DMS153 (cell line): ENCODE data around the gene VPS9D1.

Experiments
- DNase-seq: peaks from one replicate; lab custom pipeline; 2025; lab: John Stamatoyannopoulos, UW

VPS9D1 gene

DNA sequence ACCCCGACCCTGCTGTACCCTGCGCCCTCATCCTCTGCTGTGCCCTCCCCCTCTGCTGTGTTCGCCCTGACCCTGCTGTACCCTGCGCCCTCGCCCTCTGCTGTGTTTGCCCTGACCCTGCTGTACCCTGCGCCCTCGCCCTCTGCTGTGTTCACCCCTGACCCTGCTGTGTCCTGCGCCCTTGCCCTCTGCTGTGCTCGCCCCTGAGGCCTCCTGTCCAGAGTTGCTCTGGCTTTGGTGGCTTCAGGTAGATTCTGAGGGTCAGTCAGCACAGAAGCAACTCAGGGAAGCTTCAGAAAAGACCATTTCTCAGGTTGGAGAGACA, 12.2 kb upstream of the VPS9D1 start:
- no peak for DNase-seq

DNA sequence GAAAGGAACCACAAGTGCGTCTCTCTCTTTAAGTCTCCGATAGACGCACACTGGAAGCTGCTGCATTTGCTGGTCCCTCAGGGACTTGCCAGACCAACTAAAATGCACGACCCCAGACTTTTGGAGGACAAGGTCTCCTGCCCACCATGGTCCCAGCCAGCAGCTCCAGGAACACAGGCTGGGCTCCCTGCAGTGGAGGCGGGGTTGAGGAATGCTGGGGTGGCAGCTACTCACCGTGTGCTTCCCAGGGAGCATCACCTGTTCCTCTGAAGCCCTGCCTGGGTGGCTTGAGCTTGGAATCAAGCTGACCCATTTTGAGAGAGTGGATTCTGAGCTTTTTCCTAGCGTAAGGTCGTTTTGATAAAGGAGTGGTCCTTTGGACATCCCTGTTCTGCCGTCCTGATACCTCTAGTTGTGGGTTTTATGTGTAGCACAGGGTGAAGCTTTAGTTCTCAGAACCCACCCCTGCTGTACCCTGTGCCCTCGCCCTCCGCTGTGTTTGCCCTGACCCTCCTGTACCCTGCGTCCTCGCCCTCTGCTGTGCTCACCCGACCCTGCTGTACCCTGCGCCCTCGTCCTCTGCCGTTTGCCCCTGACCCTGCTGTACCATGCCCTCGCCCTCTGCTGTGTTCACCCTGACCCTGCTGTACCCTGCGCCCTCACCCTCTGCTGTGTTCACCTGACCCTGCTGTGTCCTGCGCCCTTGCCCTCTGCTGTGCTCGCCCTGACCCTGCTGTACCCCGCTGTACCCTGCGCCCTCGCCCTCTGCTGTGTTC, 11.6 kb upstream of the VPS9D1 start:
- DNase-seq = no peak

DNA sequence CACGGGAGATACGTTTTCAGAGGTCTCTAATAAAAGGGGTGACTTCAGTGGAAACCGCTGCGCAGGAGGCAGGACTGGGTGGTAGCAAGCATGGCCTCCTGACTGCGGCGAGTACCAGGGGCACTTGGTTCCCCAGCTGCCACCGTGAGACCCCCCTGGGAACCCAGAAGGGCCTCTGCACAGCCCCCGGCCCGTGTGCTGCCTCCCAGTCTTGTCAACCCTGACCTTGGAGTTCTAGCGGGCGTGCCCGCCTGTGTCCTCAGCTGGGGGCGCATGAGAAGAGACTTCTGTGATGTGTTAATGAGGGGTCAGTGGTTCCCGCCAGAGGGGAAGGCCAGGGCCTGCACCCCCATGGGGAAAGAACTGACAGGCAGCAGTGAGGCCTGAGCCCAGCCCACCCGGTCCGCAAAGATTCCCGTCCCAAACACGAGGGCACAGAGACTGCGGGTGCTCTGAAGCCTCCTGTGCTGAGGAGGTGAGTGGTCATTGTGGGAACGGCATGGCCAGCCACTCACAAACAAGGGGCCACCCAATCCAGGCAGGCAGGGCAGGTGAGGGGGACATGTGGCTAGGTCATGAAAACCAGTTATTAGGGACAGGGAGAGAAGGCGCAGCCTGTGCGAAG, 10.0 kb upstream of the VPS9D1 start:
- no peak for DNase-seq

DNA sequence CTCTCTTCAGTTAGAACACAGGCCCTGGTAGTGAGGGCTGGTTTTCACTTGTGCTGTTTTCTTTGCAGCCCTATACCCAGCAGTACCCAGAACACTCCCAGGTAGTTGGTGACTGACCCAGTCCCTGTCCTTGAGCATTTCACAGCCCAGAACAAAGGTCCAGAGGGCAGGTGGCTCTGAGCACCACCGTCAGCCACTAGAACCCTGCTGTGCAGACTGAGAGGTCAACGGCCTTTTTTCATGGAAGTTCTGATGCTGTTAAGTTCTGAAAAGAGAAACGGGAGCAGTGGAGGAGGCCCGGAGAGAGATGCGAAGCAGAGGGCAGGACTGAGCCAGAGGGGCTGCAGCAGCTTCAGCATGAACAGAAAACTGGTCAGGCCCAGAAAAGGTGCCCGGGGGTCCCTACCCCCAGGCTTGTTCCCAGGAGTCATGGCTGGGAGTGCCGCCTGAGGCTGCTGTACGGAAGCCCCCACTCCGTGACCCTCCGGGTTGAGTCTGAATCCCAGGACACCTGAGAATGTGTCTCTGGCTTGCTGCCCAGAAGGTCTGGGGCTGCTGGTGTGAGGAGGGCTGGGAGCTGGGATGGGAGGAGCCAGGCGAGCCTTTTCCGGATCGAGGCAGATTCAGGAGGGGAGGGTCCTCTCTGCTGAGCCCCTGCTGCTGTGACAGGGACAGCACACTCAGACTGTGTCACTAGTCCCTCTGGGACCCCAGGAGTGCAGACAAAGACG, 9.3 kb upstream of the VPS9D1 start:
- no peak for DNase-seq

DNA sequence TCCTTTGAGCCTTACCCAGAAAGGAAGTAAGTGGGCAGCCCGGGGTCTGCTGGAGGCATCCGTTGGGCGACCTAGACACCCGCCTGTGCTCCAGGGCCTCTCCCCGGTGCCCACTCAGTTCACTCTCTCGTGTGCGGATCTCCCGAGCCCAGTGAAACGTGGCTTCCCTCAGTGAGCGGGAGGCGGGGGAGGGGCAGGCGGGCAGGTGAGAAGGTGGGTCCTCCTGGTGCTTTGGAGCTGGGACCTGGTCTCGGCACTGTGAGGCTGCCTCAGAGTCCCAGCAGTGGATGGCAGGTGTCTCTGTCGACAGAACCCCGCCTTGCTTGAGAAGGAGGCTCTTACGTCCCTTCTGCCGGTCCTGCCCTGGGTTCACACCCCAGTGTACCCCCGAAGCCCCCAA, 8.6 kb upstream of the VPS9D1 start:
- no peak for DNase-seq

DNA sequence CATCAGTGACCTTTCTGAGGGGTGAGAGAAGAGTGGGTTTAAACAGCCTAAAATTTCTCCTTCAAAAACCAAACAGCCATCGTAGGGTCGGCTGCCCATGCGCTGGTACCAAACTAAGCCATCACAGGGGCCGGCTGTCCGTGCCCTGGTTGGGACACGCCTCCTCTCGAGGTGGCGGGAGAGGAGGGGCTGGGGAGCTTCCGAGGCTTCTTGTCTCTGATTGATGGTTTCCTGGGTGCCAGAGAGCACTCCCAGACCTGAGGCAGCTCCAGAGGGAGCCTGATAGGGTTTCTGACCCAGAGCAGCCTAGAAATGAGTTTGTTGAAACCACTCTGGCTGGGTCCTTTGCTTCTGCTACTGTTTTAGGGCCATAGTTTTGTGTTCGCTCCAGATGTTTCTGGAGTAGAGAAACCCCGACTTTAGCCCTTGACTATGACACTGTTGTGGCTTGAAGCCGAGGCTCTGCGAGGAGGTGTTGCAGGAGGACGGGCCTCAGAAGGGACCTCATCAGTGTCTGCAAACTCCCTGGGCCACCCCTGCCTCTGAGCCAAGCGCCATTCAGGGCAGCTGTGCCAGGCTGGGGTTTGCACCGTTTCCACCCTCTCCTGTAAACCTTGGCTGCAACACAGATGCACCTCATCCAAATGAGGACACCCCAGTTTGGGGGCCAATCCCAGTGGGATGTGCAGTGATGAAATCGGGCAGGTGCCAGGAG, 6.9 kb upstream of the VPS9D1 start:
- DNase-seq = no peak

DNA sequence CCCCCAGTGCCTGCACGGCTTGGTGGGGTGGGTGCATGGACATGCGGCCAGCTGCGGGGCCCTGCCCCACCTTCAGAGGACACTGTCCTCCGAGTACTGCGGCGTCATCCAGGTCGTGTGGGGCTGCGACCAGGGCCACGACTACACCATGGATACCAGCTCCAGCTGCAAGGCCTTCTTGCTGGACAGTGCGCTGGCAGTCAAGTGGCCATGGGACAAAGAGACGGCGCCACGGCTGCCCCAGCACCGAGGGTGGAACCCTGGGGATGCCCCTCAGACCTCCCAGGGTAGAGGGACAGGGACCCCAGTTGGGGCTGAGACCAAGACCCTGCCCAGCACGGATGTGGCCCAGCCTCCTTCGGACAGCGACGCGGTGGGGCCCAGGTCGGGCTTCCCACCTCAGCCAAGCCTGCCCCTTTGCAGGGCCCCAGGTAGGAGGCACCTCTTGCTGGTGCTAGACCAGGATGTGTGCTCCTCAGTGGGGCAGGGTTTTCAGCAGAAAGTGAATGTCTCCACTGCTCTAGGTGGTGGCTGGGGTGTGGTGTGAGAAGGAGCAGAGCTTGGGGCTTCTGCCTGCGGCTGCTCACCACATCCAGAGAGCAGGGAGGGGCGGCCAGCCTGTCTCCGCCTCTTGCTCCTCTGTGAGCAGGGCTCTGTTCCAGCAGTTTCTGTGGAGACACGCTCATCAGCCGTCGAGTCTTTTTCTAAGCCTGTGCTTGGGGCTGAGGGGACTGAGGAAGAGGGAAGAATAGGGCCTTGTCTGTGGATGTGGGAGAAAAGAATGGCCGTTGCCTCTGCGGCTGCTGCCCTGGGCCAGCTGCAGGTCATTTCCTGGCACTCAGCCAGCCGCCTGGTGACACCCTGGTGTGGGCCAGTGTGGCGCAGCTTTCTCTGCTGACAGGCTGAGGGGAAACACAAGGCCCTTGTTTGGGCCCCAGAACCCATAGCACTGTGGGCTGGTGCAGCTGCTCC, 2.9 kb upstream of the VPS9D1 start:
- DNase-seq = no peak

DNA sequence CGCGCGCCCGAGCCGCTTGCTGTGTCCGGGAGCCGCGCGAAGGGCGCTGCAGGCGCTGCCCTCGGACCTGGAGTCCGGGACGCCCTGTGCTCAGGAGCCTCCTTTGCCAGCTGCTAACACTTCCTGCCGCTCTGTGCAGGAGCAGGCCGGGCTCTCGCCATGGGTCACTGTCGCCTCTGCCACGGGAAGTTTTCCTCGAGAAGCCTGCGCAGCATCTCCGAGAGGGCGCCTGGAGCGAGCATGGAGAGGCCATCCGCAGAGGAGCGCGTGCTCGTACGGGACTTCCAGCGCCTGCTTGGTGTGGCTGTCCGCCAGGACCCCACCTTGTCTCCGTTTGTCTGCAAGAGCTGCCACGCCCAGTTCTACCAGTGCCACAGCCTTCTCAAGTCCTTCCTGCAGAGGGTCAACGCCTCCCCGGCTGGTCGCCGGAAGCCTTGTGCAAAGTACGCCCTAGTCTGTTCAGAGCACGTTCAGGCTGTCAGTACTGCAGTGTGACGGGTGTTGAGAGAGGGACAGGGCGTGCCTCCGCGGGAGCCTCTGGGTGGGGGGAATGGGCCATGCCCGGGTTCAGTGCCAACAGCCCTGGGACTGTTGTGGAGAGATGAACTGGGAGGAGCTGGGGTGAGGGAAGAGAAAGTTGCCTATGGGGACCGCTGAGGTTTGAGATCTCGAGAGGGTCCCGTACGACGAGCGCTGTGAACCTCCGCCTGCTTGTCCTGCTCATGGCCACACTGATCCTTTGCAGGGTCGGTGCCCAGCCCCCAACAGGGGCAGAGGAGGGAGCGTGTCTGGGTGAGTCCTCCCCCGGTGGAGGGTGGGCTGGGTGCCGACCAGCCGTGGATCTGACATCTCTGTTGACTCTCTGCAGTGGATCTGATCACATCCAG, 1.9 kb upstream of the VPS9D1 start:
- DNase-seq = no peak

DNA sequence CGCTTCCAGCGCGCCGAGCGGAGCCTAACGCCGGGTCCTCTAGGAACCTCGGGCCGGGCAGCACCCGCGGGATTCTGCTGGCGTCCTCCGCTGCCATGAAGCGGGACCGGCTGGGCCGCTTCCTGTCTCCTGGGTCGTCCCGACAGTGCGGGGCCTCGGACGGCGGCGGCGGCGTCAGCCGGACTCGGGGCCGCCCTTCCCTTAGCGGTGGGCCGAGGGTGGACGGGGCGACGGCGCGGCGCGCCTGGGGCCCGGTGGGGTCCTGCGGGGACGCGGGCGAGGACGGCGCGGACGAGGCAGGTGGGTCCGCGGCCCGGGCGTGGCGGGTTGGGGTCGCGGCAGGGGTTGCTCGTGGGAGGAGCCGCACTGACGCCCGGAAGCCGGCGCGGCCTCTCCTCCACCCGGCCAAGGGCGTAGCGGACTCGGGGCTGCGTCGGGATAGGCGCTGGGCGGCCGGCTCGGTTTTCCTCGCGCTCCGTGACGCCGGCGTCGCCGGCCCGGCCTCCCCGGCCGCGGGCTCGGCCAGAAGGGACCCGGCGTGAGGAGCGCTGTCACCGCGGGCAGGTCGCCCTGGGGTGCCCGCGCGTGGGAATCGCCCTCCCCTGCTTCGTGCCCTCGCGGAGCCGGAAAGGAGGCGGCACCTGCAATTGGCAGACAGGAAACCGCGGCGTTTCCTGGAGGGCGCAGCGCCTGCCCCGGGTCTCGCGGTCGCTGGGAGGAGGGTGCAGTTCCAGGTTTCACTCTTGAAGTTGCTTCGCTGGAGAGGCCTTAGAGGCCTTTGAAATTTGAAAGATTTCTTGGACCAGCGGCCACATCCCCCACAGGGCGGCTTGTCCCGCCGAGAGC, 1.1 kb upstream of the VPS9D1 start:
- no peak for DNase-seq

DNA sequence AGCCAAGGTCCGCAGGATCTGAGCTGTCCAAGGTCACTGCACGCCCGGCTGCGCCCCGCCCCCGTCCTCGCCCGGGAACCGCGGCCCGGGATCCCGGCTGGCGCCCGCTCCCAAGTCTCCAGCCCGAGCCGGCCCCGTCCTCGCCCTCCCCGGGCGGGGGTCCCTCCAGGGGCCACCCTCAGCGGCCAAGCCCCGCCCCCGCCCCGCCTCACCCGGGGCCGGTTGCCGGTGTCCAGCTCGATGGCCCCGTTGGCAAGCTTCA, 216 bp downstream of the VPS9D1 start:
- DNase-seq = no peak

DNA sequence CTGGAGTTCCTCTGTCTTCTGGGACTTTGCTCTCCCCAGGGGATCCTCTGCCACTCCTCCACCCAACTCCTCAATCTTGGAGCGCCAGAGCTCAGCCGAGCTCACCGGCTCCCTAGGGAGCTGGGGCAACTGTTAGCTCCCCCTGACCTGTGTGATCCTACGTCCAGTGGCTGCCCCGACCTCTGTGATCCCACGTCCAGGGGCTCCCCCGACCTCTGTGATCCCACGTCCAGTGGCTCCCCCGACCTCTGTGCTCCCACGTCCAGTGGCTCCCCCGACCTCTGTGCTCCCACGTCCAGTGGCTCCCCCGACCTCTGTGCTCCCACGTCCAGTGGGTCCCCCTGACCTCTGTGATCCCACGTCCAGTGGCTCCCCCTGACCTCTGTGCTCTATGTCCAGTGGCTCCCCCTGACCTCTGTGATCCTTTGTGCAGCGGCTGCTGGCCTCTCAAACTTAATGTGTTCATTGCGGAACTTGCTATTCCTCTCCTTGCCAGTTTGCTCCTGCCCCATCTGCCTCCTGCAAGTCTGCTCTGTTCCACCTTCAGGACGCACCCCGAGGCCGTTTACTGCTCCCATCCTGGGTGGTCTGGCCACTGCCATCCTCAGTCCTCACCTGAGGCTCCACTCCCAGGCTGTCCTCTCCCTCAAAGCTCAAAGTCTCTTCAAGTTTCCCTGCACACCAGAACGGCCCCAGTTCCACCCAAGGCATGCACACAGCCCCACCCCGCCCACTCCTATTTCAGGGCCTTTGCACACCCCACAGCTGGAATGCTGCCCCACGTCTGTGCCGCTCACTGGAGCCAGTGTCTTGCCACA, 2.8 kb downstream of the VPS9D1 start:
- DNase-seq = no peak

DNA sequence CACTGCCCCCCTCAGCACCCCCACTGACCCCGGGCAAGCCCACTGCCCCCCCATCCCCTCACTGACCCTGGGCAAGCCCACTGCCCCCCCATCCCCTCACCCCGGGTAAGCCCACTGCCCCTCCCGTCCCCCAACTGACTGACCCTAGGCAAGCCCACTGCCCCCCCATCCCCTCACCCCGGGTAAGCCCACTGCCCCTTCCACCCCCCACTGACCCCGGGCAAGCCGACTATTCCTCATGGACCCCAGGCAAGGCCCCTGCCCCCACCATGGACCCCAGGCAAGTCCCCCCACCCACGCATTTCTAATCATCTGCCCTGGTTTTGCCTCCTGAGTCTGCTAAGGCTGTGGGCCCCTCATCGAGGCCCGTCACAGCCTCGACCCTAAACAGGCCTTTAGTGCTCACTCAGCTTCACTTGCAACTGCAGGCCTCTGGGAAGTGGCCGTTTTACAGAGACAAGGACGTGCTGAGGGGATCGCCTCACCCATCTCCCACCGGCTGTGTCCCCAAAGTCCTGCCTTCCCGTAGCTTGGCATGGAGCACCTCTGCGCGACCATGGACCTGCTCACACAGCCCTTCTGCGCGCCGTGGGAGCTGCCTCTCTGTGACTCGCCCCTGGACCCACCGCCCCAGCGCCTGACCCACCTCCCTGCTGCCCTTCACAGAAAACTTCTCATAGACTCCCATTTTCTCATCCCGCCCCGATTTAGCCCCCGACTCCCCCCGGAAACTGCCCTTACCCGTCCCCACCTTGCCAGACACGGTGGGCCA, 3.6 kb downstream of the VPS9D1 start:
- DNase-seq = no peak

DNA sequence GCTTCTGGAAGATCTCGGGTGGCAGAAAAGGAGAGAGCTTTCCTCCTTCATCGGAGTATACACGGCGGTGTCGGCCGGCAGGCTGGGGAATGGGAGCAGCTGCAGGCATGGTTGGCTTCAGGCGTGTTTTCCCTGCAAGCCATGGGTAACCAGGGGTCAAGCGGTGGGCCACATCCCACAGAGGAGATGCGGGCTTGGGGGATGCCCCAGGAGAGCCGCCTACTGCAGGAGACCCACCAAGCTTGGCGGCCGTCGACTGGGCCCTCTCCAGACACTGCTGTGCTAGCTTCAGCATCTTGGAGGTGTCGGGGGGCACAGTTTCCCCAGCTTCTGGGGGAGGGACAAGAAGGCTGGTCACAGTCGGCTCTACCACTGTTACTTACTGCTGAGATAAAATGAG, 4.2 kb downstream of the VPS9D1 start:
- DNase-seq = no peak

DNA sequence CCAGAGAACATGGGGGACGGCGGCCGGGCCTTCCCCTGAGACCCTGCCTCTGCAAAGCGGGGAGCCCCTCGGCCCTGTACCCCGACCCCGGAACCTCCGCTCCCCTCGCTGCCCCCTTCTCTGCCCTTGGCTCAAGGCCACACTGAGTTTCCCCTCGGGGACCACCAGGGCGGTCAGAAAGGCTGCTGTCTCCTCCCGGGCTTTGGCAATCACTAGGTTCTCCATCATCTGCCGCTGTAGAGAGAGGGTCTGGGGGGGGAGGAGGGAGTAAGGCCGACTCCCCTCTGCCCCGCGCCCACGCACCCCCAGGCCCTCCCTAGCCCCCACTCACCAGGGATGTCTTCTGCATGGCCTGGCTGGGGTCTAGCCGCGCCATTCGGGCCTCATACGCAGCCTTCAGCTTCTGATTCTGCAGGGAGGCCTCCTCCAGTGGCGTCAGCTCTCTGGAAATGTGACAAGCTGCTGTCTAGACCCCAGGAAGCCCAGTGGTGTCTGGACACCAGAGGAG, 8.4 kb downstream of the VPS9D1 start:
- no peak for DNase-seq

DNA sequence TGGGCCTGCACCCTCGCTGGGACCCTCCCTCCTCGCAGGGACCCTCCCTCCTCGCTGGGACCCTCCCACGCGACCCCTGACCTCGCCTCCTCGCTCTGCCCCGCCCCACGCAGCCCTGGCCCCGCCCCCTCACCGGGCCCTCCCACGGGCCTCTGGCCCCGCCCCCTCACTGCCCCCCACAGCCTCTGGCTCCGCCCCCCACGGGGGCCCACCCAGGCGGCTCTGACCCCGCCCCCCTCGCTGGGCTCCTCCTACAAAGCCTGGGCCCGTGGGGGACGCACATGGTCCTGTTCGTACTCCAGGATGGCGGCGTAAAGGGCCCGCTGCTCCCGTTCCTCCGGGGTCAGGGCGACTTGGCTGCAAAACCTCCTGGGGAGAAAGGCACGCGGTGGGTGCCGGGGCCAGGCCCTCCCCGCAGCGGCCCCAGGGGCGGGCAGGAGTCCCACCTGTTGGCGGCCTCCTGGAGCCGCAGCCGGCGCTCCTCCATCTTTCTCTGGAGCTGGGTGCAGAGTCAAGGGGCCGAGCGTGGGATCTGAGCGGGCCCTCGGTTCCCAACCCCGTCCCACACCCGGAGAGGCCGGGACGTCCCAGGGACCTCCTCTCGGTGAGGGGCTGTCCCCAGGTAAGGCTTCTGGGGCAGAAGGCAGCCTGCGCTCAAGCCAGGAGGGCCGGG, 9.0 kb downstream of the VPS9D1 start:
- DNase-seq = no peak

DNA sequence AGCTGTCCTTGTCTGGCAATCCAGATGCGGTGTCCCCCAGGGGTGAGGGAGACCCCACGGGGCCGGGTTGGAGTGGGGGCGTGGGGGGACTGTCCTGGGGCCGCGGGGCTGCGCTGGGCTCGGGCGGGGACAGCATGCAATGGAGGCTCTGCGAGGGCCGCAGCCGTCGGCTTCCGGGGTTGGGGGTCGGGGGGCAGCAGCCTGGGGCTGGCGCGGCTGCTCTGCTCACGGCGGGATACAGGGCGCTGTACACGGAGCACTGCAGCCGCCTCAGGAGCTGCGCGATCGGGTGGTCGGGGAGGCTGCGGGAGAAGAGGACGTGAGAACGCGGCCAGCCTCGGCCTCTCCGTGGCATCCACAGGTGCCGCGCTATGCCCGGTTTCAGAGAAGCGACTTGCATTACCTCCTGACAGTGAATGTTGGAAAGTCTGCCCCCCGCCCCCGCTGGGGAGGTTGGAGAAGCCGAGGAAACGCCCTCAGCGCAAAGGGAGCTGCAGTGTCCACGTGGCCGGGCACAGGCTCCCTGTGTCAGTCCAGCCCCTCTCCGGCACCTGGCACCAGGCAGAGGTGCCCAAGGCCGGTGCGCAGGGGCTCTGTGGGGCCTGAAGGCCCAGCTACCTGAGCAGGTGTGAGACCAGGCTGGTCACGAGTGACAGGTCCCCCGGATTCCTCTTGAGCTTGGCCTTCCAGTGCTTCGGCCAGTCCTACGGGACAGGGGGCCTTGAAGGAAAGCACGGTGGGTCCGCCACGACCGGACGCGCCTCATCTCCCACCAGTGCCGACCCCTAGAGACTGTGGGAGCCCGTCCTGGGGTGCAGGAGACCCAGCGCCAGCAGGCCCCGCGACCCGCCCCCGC, 9.8 kb downstream of the VPS9D1 start:
- DNase-seq = no peak
